WTC11 (cell line): Measurements from ENCODE around the gene NR1I3. TPM values are rescaled to one million over a fixed set of nuclear protein-coding genes. Genes with fewer than 3 reads are reported as not detected.

Source experiments
- ARID4B ChIP-seq: sonication (generic); formaldehyde crosslinking; IDR thresholded peaks from 2 replicates; pipeline ENCODE4 v1.8.0; 2023; ENCODE audit warnings: missing genetic modification reagents, mild to moderate bottlenecking, borderline replicate concordance
- ATF1 ChIP-seq: sonication (generic); formaldehyde crosslinking; IDR thresholded peaks from 2 replicates; pipeline ENCODE4 v1.8.1; 2023; ENCODE audit warnings: mild to moderate bottlenecking, moderate library complexity, missing genetic modification reagents
- E2F1 ChIP-seq: sonication (generic); formaldehyde crosslinking; IDR thresholded peaks from 2 replicates; pipeline ENCODE4 v1.8.0; 2022; ENCODE audit warnings: mild to moderate bottlenecking, missing genetic modification reagents
- FOXP1 ChIP-seq: sonication (generic); formaldehyde crosslinking; IDR thresholded peaks from 2 replicates; pipeline ENCODE4 v1.8.0; 2022; ENCODE audit warnings: missing genetic modification reagents, mild to moderate bottlenecking, moderate library complexity, borderline replicate concordance
- FOXP4 ChIP-seq: sonication (generic); formaldehyde crosslinking; IDR thresholded peaks from 2 replicates; pipeline ENCODE4 v1.8.0; 2022; ENCODE audit warnings: mild to moderate bottlenecking, missing genetic modification reagents
- HMGA2 ChIP-seq: fragments of 250-450 bp; sonication (Bioruptor Pico); IDR thresholded peaks from 2 replicates; pipeline ENCODE4 v1.4.0; 2021; ENCODE audit warnings: mild to moderate bottlenecking, moderate library complexity
- IRF2 ChIP-seq: sonication (generic); formaldehyde crosslinking; IDR thresholded peaks from 2 replicates; pipeline ENCODE4 v1.8.0; 2022; ENCODE audit warnings: low read depth, missing genetic modification reagents, borderline replicate concordance
- JAZF1 ChIP-seq: fragments of 250-450 bp; sonication (Bioruptor Pico); IDR thresholded peaks from 2 replicates; pipeline ENCODE4 v1.9.0; 2021; ENCODE audit warnings: moderate library complexity, mild to moderate bottlenecking, inconsistent platforms
- JUN ChIP-seq: sonication (generic); formaldehyde crosslinking; IDR thresholded peaks from 2 replicates; pipeline ENCODE4 v1.8.0; 2023; ENCODE audit warnings: mild to moderate bottlenecking, missing genetic modification reagents
- MYBL2 ChIP-seq: sonication (generic); formaldehyde crosslinking; IDR thresholded peaks from 2 replicates; pipeline ENCODE4 v1.8.1; 2023; ENCODE audit warnings: mild to moderate bottlenecking, moderate library complexity, missing genetic modification reagents
- NFATC4 ChIP-seq: fragments of 250-450 bp; sonication (Bioruptor Pico); IDR thresholded peaks from 2 replicates; pipeline ENCODE4 v1.9.0; 2021; ENCODE audit warnings: mild to moderate bottlenecking
- NFE2L1 ChIP-seq: sonication (generic); formaldehyde crosslinking; IDR thresholded peaks from 2 replicates; pipeline ENCODE4 v1.8.1; 2023; ENCODE audit warnings: missing genetic modification reagents
- NFYB ChIP-seq: sonication (generic); formaldehyde crosslinking; conservative IDR thresholded peaks from 2 replicates; pipeline ENCODE4 v1.8.0; 2022; ENCODE audit warnings: low read depth, missing genetic modification reagents
- NR1H2 ChIP-seq: sonication (generic); formaldehyde crosslinking; IDR thresholded peaks from 2 replicates; pipeline ENCODE4 v1.9.0; 2021; ENCODE audit warnings: mild to moderate bottlenecking, moderate library complexity, missing genetic modification reagents
- NR3C1 ChIP-seq: sonication (generic); formaldehyde crosslinking; conservative IDR thresholded peaks from 2 replicates; pipeline ENCODE4 v1.8.1; 2023; ENCODE audit warnings: low read depth, mild to moderate bottlenecking, missing genetic modification reagents
- PRRX2 ChIP-seq: fragments of 250-450 bp; sonication (Bioruptor Pico); IDR thresholded peaks from 2 replicates; pipeline ENCODE4 v1.8.0; 2021; ENCODE audit warnings: mild to moderate bottlenecking
- SMAD4 ChIP-seq: sonication (generic); formaldehyde crosslinking; IDR thresholded peaks from 2 replicates; pipeline ENCODE4 v1.8.0; 2022; ENCODE audit warnings: mild to moderate bottlenecking, missing genetic modification reagents
- SP1 ChIP-seq: sonication (generic); formaldehyde crosslinking; conservative IDR thresholded peaks from 2 replicates; pipeline ENCODE4 v1.8.1; 2022; ENCODE audit warnings: missing genetic modification reagents
- TEAD1 ChIP-seq: sonication (generic); formaldehyde crosslinking; IDR thresholded peaks from 2 replicates; pipeline ENCODE4 v1.8.0; 2022; ENCODE audit warnings: mild to moderate bottlenecking, missing genetic modification reagents
- ZMAT4 ChIP-seq: fragments of 250-450 bp; sonication (Bioruptor Pico); IDR thresholded peaks from 2 replicates; pipeline ENCODE4 v1.9.0; 2021; ENCODE audit warnings: mild to moderate bottlenecking
- ZNF219 ChIP-seq: sonication (generic); formaldehyde crosslinking; IDR thresholded peaks from 2 replicates; pipeline ENCODE4 v1.8.0; 2023; ENCODE audit warnings: missing genetic modification reagents, mild to moderate bottlenecking, borderline replicate concordance
- ZNF317 ChIP-seq: sonication (generic); formaldehyde crosslinking; IDR thresholded peaks from 2 replicates; pipeline ENCODE4 v1.8.1; 2023; ENCODE audit warnings: low read depth, mild to moderate bottlenecking, moderate library complexity, missing genetic modification reagents, borderline replicate concordance
- ZNF396 ChIP-seq: fragments of 250-450 bp; sonication (Bioruptor Pico); IDR thresholded peaks from 2 replicates; pipeline ENCODE4 v1.8.0; 2021; ENCODE audit warnings: mild to moderate bottlenecking, moderate library complexity, borderline replicate concordance
- ZNF423 ChIP-seq: fragments of 250-450 bp; sonication (Bioruptor Pico); IDR thresholded peaks from 2 replicates; pipeline ENCODE4 v2.1.2; 2022; ENCODE audit warnings: mild to moderate bottlenecking, moderate library complexity
- total RNA-seq: library from RNA; stranded (reverse); gene quantifications from 3 replicates; pipeline ENCODE4 v1.2.3, GENCODE V29; 2021
- TF ChIP-seq, protein P1 (sequence below): sonication (generic); formaldehyde crosslinking; IDR thresholded peaks from 2 replicates; pipeline ENCODE4 v1.8.1; 2022; ENCODE audit warnings: low read depth, missing genetic modification reagents, borderline replicate concordance
- TF ChIP-seq, protein P2 (sequence below): sonication (generic); formaldehyde crosslinking; IDR thresholded peaks from 2 replicates; pipeline ENCODE4 v1.8.0; 2023; ENCODE audit warnings: missing genetic modification reagents
- TF ChIP-seq, protein P3 (sequence below): sonication (generic); formaldehyde crosslinking; IDR thresholded peaks from 2 replicates; pipeline ENCODE4 v1.8.0; 2023; ENCODE audit warnings: mild to moderate bottlenecking, missing genetic modification reagents

The NR1I3 gene
- total RNA-seq, 1 experiment from 2014 or later = not detected

DNA sequence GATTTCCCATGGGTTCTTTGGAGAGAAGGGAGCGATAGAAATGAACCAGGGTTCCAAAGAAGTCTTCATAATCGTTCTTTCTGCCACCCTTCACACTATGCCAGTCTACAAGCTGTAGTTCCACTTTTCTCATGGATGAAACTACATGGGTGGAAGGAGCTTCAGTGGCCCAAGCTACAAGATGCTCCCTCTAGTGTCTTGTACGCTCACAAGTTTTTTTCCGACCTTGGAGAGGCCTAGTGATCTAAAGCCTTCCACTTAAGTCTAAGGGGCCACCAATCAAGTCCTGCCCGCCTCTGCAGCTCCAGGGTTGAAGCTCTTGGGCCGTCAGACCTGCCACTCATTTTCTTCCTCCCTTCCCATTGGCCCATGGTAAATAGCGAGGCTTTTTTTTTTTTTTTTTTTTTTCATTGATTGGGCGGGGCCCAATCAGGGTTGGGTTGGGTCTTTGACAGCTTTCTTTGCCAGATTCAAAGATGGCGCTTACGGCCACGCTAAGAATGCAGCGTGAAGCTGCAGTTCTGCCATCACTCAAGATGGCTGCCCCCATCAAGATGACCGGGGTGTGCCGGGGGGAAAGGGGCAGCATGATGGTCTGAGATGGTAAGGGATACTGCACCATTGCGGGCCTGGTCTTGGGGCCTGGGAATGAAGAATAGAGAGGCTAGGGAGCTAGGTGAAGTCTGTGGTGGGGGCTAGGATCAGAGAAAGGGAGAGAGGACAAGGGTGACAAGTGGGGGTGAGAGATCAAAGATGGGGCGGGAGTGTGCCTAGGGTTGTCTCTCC lies 12.3 kb downstream of the NR1I3 start, which contains the start of gene TOMM40L (continued):
- TF ChIP-seq ZNF317 (CRISPR knock-in tag) (no peak), ATF1 (CRISPR knock-in tag) (no peak), JAZF1 (CRISPR knock-in tag) (no peak), ARID4B (CRISPR knock-in tag) (no peak; the same call in 1 of the 2 replicates), ZNF423 (CRISPR knock-in tag) (peak; percentile 52; the same call in 1 of the 2 replicates), JUN (CRISPR knock-in tag) (no peak), FOXP4 (CRISPR knock-in tag) (no peak), PRRX2 (CRISPR knock-in tag) (no peak), IRF2 (CRISPR knock-in tag) (no peak), ZNF396 (CRISPR knock-in tag) (no peak), FOXP1 (CRISPR knock-in tag) (no peak), NR1H2 (CRISPR knock-in tag) (no peak), HMGA2 (CRISPR knock-in tag) (no peak), NFATC4 (CRISPR knock-in tag) (no peak), E2F1 (CRISPR knock-in tag) (no peak), TEAD1 (CRISPR knock-in tag) (0 out of 2 replicates have a peak, but pooled peaks have one; percentile 39), SP1 (CRISPR knock-in tag) (peak; percentile 49), NFYB (CRISPR knock-in tag) (peak; percentile 76), ZNF219 (CRISPR knock-in tag) (no peak), ZMAT4 (CRISPR knock-in tag) (0 out of 2 replicates have a peak, but pooled peaks have one; percentile 28), SMAD4 (CRISPR knock-in tag) (no peak), MYBL2 (CRISPR knock-in tag) (no peak), NFE2L1 (CRISPR knock-in tag) (0 out of 2 replicates have a peak, but pooled peaks have one; percentile 38), NR3C1 (no peak)
- TF ChIP-seq, protein P1, sequence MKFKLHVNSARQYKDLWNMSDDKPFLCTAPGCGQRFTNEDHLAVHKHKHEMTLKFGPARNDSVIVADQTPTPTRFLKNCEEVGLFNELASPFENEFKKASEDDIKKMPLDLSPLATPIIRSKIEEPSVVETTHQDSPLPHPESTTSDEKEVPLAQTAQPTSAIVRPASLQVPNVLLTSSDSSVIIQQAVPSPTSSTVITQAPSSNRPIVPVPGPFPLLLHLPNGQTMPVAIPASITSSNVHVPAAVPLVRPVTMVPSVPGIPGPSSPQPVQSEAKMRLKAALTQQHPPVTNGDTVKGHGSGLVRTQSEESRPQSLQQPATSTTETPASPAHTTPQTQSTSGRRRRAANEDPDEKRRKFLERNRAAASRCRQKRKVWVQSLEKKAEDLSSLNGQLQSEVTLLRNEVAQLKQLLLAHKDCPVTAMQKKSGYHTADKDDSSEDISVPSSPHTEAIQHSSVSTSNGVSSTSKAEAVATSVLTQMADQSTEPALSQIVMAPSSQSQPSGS (CRISPR knock-in tag) = no peak
- TF ChIP-seq, protein P2, sequence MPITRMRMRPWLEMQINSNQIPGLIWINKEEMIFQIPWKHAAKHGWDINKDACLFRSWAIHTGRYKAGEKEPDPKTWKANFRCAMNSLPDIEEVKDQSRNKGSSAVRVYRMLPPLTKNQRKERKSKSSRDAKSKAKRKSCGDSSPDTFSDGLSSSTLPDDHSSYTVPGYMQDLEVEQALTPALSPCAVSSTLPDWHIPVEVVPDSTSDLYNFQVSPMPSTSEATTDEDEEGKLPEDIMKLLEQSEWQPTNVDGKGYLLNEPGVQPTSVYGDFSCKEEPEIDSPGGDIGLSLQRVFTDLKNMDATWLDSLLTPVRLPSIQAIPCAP = no peak
- TF ChIP-seq, protein P3, sequence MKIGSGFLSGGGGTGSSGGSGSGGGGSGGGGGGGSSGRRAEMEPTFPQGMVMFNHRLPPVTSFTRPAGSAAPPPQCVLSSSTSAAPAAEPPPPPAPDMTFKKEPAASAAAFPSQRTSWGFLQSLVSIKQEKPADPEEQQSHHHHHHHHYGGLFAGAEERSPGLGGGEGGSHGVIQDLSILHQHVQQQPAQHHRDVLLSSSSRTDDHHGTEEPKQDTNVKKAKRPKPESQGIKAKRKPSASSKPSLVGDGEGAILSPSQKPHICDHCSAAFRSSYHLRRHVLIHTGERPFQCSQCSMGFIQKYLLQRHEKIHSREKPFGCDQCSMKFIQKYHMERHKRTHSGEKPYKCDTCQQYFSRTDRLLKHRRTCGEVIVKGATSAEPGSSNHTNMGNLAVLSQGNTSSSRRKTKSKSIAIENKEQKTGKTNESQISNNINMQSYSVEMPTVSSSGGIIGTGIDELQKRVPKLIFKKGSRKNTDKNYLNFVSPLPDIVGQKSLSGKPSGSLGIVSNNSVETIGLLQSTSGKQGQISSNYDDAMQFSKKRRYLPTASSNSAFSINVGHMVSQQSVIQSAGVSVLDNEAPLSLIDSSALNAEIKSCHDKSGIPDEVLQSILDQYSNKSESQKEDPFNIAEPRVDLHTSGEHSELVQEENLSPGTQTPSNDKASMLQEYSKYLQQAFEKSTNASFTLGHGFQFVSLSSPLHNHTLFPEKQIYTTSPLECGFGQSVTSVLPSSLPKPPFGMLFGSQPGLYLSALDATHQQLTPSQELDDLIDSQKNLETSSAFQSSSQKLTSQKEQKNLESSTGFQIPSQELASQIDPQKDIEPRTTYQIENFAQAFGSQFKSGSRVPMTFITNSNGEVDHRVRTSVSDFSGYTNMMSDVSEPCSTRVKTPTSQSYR (CRISPR knock-in tag) = no peak
